ENCODE results near the gene EIF5. TPM values are rescaled to one million over a fixed set of nuclear protein-coding genes. Genes with fewer than 3 reads are reported as not detected.

EIF5 gene
- total and polyA plus RNA-seq, 3 donors from 2014 or later, result 308 to 366 (median 309) TPM

DNA sequence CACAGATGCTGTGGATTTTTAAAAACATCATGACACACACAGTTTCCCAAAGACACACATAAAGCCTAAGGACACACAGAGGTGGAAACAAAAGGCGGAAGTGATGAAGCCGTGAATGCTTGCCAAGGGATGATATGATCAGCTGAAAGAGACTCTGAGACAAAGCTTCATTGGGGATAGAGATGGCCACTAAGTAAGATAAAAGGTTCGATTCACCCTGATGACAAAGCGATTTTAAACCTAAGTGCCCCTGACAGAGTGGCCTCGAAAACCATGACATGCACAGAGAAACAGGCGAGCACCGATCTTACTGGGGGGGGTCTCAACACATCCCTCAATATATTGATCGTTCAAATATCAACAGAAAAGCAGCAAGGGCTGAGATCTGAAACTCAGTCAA lies 20.3 kb upstream of the EIF5 start:
- H3K9me3 ChIP-seq, result no peaks in the 10 kb centered on the region
- no peak for DNase-seq
- H3K4me3 ChIP-seq, result no peak overlapping the region
- 81 to 82% methylated on average over 8 of the region's 8 CpGs for WGBS, 2 donors
- TF ChIP-seq, protein P1, sequence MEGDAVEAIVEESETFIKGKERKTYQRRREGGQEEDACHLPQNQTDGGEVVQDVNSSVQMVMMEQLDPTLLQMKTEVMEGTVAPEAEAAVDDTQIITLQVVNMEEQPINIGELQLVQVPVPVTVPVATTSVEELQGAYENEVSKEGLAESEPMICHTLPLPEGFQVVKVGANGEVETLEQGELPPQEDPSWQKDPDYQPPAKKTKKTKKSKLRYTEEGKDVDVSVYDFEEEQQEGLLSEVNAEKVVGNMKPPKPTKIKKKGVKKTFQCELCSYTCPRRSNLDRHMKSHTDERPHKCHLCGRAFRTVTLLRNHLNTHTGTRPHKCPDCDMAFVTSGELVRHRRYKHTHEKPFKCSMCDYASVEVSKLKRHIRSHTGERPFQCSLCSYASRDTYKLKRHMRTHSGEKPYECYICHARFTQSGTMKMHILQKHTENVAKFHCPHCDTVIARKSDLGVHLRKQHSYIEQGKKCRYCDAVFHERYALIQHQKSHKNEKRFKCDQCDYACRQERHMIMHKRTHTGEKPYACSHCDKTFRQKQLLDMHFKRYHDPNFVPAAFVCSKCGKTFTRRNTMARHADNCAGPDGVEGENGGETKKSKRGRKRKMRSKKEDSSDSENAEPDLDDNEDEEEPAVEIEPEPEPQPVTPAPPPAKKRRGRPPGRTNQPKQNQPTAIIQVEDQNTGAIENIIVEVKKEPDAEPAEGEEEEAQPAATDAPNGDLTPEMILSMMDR (IDR thresholded peaks at IDR 0.05), result no peak
- TF ChIP-seq POLR2A (IDR thresholded peaks at IDR 0.05), result no peak
- H3K27me3 ChIP-seq, result no peaks in the 10 kb centered on the region
- no peaks in the 10 kb centered on the region for H3K4me1 ChIP-seq
- intact Hi-C loops (cut with DNase I; ENCODE audit: low total_unique reads), result no loop called here
- no peak overlapping the region for H3K27ac ChIP-seq
- H3K36me3 ChIP-seq (ENCODE audit: low read depth, missing control alignments), result no peaks in the 10 kb centered on the region

DNA sequence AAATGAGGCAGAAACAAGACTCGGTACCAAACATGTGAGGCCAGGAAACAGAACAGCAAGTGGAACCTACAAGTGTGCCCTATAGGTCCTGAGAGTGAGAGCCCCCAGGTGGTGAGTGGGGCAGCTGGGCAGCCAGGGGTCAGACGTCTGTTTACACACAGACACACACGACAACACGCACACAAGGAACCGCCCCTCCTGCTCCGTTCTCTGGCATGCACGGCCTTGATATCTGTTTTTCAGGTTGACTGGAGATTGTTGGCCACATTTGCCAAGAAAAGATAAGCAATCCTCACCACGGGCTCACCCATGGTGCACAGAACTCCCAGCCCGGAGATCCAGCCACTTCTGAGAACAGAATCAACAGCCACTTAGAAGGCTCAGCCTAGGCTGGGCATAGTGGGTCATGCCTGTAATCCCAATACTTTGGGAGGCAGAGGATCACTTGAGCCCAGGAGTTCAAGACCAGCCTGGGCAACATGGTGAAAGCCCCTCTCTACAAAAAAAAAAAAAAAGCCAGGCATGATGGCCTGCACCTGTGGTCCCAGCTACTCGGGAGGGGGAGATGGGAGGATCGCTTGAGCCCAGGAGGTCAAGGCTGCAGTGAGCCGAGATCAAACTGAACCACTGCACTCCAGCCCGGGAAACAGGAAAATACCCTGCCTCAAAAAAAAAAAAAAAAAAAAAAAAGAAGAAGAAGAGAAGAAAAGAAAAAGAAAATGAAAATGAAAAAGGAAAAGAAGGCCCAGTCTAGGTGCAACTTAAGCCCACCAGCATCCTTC lies 19.4 kb upstream of the EIF5 start:
- intact Hi-C loops (cut with DNase I; ENCODE audit: low total_unique reads), result no loop called here
- WGBS, 2 donors, result 47 to 65% methylated on average over 11 to 13 of the region's 13 CpGs
- DNase-seq, result no peak
- no peak overlapping the region for H3K27ac ChIP-seq
- no peaks in the 10 kb centered on the region for H3K27me3 ChIP-seq
- TF ChIP-seq, protein P1 (IDR thresholded peaks at IDR 0.05), result no peak
- no peak for TF ChIP-seq POLR2A (IDR thresholded peaks at IDR 0.05)
- peaks cover 6% of the 10 kb centered on the region for H3K4me1 ChIP-seq
- H3K36me3 ChIP-seq (ENCODE audit: low read depth, missing control alignments), result no peaks in the 10 kb centered on the region
- H3K4me3 ChIP-seq, result no peak overlapping the region
- H3K9me3 ChIP-seq, result no peaks in the 10 kb centered on the region

DNA sequence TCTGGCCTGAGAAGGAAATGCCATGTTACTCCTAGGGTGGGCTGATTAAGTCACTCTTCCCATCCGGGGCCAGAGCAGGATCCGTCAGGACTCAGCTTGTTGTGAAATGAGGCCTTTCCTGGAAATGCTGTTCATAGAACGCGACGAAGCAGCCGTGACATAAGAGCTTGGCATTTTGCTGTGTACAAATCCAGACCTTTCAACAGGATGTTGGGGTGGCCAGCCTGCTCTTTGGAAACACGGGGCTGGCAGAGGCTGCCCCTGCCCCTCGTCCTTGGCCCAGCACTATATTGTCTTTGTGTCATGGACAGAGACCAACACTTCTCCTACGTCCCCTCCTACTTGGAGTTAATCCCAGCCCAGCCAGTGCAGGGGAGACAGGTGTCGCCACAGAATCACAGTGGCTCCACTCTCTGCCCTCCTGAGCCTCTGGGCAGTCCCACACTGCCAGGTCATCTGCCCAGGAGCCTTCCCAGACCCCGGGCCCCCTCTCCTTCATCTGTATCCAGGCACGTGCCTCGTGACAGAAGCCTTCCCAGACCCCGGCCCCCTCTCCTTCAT lies 18.6 kb upstream of the EIF5 start:
- H3K27me3 ChIP-seq, result no peaks in the 10 kb centered on the region
- no peak for DNase-seq
- TF ChIP-seq POLR2A (IDR thresholded peaks at IDR 0.05), result no peak
- TF ChIP-seq, protein P1 (IDR thresholded peaks at IDR 0.05), result no peak
- H3K4me1 ChIP-seq, result peaks cover 12% of the 10 kb centered on the region
- no peaks in the 10 kb centered on the region for H3K9me3 ChIP-seq
- intact Hi-C loops (cut with DNase I; ENCODE audit: low total_unique reads), result no loop called here
- H3K4me3 ChIP-seq, result no peak overlapping the region
- no peaks in the 10 kb centered on the region for H3K36me3 ChIP-seq (ENCODE audit: low read depth, missing control alignments)
- WGBS, 2 donors, result 84 to 85% methylated on average over 14 of the region's 14 CpGs
- H3K27ac ChIP-seq, result no peak overlapping the region

DNA sequence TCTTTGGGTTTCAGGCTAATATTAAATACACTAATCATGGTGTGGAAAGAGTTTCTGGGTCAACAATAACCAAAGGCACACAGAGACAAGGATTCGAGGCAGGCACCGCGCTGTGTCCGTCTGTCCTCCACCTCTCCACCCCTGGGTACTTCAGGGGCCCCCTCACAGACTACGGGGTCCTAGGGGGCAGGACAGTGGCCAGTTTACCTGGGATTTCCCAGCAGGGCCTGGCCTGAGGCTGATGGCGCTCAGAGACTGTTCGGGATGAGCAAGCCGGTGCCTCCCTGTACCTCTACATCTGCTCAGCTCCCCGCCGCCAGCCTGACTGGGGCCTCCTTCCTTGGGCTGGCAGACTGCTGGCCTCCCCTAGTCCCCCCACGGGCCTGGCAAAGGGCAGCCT lies 18.1 kb upstream of the EIF5 start:
- Histone ChIP-seq H3K9me3 (no peaks in the 10 kb centered on the region), H3K4me3 (no peak overlapping the region), H3K36me3 (ENCODE audit: low read depth, missing control alignments) (no peaks in the 10 kb centered on the region), H3K27me3 (no peaks in the 10 kb centered on the region), H3K4me1 (peaks cover 17% of the 10 kb centered on the region), H3K27ac (no peak overlapping the region)
- no peak for DNase-seq
- WGBS, 2 donors, result 90 to 94% methylated on average over 7 to 10 of the region's 11 CpGs
- TF ChIP-seq POLR2A (IDR thresholded peaks at IDR 0.05), result no peak
- TF ChIP-seq, protein P1 (IDR thresholded peaks at IDR 0.05), result no peak
- intact Hi-C loops (cut with DNase I; ENCODE audit: low total_unique reads), result no loop called here
